Astrocyte of the cerebellum (primary cell): ENCODE measurements around the gene KRTAP10-5.
"Not testable (repeated sequence)": the region's sequence is repeated elsewhere in the genome, so short reads cannot be mapped to it uniquely, and the experiment has no call there.

ENCODE experiments used
- DNase-seq: peaks from one replicate; pipeline ENCODE4 v3.0.0-alpha.2; 2011; ENCODE audit warnings: low read depth
- H3K4me3 ChIP-seq: 2 replicates; pipeline ENCODE4 v1.5.1; 2011; ENCODE audit warnings: mild to moderate bottlenecking, low read depth, low read length, moderate library complexity
- CTCF ChIP-seq: IDR thresholded peaks from 2 replicates; pipeline ENCODE4 v1.5.1; 2012; ENCODE audit warnings: low read length, low read depth, moderate library complexity, mild to moderate bottlenecking; ENCODE audit errors: missing control alignments
- in situ Hi-C: cut with HindIII; loops from 2 replicates; pipeline ENCODE4 v1.10.0; 2017; ENCODE audit warnings: low sequenced_read_pairs

The KRTAP10-5 gene

DNA sequence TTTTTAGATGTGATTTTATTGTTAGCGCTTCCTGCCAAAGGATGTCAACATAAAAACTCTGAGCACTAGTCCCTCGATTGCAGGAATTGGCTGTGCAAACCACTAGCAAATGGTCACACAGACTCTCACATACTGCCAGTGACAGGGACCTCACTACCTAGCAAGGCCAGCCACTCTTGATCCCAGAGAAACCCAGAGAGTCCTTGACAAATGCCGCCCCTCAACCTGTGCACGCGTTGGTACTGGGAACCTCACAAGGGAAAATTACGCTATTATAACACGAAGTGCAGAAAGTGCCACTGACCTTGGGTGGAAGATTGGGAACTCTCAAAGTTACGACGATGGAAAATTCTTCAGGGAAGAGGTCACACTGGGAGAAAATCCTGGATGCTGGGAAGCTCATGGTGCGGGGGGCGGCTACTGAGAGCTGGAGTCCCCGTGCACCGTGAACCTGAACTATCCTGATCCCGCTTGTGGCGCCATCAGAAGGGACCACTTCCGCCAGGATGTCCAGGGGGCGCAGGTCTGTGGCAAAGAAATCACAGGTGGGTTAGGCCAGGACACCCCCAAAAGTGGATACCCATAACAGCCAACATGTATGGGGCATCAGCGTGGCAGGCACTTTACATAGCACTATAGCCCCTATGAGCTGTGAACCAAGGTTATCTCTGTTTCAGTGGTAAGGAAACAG, 12.8 kb downstream of the KRTAP10-5 start:
- DNase-seq, result no peak
- no peak overlapping the region for H3K4me3 ChIP-seq
- TF ChIP-seq CTCF, result no peak
- in situ Hi-C loops, result no loop called here

DNA sequence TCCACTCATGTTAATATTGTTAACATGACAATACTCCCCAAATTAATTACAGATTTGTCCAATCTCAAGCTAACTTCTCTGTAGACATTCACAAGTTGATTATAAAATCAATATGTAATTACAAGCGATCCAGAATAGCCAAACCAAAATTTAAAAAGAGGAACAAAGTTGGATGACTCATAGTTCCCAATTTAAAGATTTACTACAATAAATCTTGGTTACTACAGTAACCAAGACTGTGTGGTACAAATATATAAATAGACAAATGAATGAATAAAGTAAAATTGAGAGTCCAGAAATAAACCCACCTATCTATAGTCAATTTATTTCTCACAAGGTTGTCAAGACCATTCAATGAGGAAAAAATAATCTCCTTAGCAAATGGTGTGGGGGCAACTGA, 14.0 kb downstream of the KRTAP10-5 start:
- no peak for TF ChIP-seq CTCF
- in situ Hi-C loops, result no loop called here
- DNase-seq, result no peak
- H3K4me3 ChIP-seq, result no peak overlapping the region

- no peak for TF ChIP-seq CTCF
- in situ Hi-C loops, result no loop called here
- DNase-seq, result no peak
These were observed 15.4 kb downstream of the KRTAP10-5 start for GRCh38 chr21:44564886-44565598.

DNA sequence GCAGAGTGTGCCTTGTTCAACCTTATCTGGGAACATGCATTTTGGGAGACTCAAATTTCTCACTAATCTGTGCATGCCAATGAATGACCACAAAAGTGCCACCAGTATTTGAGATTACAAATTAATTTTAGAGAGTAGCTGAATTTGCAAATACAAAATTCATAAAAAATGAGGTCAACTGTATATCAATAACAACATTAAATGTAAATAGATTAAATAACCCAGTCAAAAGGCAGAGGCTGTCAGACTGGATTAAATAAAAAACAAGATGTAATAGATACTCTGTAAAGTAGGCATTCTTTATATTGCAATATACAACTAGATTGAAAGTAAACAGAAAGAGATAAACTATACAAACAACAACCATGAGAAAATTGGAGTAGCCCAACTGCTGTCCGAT, 16.3 kb downstream of the KRTAP10-5 start:
- in situ Hi-C loops, result no loop called here
- H3K4me3 ChIP-seq, result no peak overlapping the region
- no peak for TF ChIP-seq CTCF
- DNase-seq, result no peak

More at GRCh38 chr21:44564886-44565598, 15.4 kb downstream of the KRTAP10-5 start:
- H3K4me3 ChIP-seq, result no peak overlapping the region

DNA sequence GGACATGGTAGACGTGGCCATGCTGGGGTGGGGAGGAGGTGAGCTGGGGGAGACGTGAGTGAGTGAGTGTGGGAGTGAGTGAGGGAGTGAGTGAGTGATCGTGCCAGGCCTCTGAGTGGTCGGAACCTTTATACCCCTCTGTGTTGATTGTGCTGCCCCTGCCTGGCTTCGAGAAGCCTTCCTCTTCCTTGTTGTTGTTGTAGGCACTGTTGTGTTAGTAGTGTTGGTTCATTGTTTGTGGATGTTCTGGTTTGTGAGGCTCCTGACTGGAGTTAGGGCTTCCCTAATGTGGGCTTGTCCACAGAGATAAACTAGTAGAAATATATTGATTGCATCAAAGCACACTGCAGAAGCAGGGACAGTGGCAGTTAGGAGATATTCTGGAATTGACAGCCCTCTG, 21.7 kb downstream of the KRTAP10-5 start, which contains the start of gene KRTAP10-3:
Gene KRTAP10-3, minus strand, starts transcription at position 101 of the 400 bp plus-strand sequence. Its CDS starts 80 bp downstream, at position 21.
- no peak for TF ChIP-seq CTCF
- no peak for DNase-seq
- in situ Hi-C loops, result no loop called here
- H3K4me3 ChIP-seq, result no peak within 1 kb of the TSS

DNA sequence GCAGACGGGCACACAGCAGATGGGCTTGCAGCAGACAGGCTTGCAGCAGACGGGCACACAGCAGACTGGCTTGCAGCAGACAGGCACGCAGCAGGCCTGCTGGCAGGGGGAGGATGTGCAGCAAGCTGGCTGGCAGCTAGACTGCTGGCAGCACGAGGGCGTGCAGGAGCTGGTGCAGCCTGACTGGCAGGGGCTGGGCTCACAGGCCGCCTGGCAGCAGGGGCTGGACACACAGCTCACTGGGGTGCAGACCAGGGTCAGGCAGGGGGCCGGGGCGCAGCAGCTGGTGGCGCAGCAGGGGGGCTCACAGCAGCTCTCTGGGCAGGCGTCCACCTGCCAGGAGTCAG, 22.1 kb downstream of the KRTAP10-5 start:
- H3K4me3 ChIP-seq, in situ Hi-C loops, DNase-seq: not testable (repeated sequence)
